Muscle layer of duodenum (tissue), 2 donors: ENCODE data around the gene SPATA20.

ENCODE experiments used
- H3K27ac ChIP-seq: one replicate; pipeline ENCODE4 v1.7.0; 2013; ENCODE audit warnings: mild to moderate bottlenecking, low read length
- H3K27me3 ChIP-seq: one replicate; pipeline ENCODE4 v1.7.0; 2013; ENCODE audit warnings: low read depth, mild to moderate bottlenecking, control low read depth, low read length
- H3K36me3 ChIP-seq, 2 donors: one replicate each; pipeline ENCODE4 v1.7.0; 2013; ENCODE audit warnings: low read length in 2 of 2, control low read depth in 1 of 2, mild to moderate bottlenecking in 1 of 2; ENCODE audit not compliant: insufficient read depth in 2 of 2, control insufficient read depth in 1 of 2
- H3K4me1 ChIP-seq, 2 donors: one replicate each; pipeline ENCODE4 v1.7.0; 2013; ENCODE audit warnings: low read length in 2 of 2, mild to moderate bottlenecking in 2 of 2, control low read depth in 1 of 2, moderate library complexity in 1 of 2; ENCODE audit not compliant: insufficient read depth in 2 of 2, control insufficient read depth in 1 of 2
- H3K4me3 ChIP-seq, 2 donors: one replicate each; pipeline ENCODE4 v1.7.0; 2013; ENCODE audit warnings: low read length in 2 of 2, low read depth in 1 of 2, mild to moderate bottlenecking in 1 of 2
- H3K9me3 ChIP-seq, 2 donors: one replicate each; pipeline ENCODE4 v1.7.0; 2013; ENCODE audit warnings: low read length in 2 of 2, control low read depth in 1 of 2, mild to moderate bottlenecking in 1 of 2; ENCODE audit not compliant: control insufficient read depth in 1 of 2
- donor health status: healthy.

SPATA20 gene

GRCh38 chr17:50594892-50595291 lies 47.9 kb downstream of the SPATA20 start:
- H3K27ac ChIP-seq = no peak overlapping the region
- H3K4me3 ChIP-seq = no peak overlapping the region
- H3K27me3 ChIP-seq = no peaks in the 10 kb centered on the region
- H3K36me3 ChIP-seq = no peaks in the 10 kb centered on the region
- peaks cover 0 to 9% of the 10 kb centered on the region in 2 donors for H3K4me1 ChIP-seq
- H3K9me3 ChIP-seq = no peaks in the 10 kb centered on the region

DNA sequence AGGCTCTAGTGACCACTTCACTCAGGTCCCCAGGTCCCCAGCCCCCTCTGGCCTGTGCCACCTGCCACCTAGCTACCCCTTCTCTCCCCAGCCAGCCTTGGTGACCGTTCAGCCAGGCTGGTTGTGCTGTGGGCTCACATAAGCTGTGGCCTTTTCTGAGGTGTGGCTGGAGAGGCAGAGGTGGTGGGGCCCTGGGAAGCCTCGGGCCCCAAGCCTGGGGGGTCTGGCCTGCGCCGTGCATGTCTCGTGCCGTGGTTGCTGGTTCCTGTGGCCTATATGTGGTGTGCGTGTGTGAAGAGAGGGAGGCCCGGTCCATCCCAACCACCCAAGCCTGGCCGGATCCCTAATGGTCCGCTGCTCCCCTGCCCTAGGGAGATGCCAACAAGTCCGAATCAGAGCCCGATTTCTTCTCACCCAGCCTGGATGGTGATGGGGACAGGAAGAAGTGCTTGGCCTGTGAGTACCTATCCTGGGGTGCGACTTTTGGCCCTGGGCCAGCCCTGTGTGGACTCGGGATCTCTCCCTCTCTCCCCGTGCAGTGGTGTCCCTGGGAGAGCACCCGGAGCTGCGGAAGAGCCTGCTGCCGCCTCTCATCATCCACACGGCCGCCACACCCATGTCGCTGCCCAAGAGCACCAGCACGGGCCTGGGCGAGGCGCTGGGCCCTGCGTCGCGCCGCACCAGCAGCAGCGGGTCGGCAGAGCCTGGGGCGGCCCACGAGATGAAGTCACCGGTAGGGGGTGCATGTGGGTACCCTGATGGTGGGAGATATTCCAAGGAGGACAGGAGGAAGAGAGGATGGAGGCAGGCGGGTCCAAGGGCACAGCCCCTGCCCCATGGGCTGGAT lies 49.4 kb downstream of the SPATA20 start:
- Histone ChIP-seq H3K27me3 (no peaks in the 10 kb centered on the region), H3K9me3 (no peaks in the 10 kb centered on the region), H3K4me1 (no peaks in the 10 kb centered on the region), H3K4me3 (no peak overlapping the region), H3K36me3 (no peaks in the 10 kb centered on the region), H3K27ac (no peak overlapping the region)

GRCh38 chr17:50598487-50598886 lies 51.5 kb downstream of the SPATA20 start:
- Histone ChIP-seq H3K27me3 (no peaks in the 10 kb centered on the region), H3K4me3 (no peak overlapping the region), H3K27ac (no peak overlapping the region), H3K4me1 (no peaks in the 10 kb centered on the region), H3K9me3 (no peaks in the 10 kb centered on the region), H3K36me3 (no peaks in the 10 kb centered on the region)

GRCh38 chr17:50599606-50600005 lies 52.6 kb downstream of the SPATA20 start:
- no peak overlapping the region for H3K27ac ChIP-seq
- H3K4me1 ChIP-seq = peaks cover 0 to 8% of the 10 kb centered on the region in 2 donors
- H3K36me3 ChIP-seq = no peaks in the 10 kb centered on the region
- H3K27me3 ChIP-seq = no peaks in the 10 kb centered on the region
- H3K4me3 ChIP-seq = no peak overlapping the region
- H3K9me3 ChIP-seq = no peaks in the 10 kb centered on the region

DNA sequence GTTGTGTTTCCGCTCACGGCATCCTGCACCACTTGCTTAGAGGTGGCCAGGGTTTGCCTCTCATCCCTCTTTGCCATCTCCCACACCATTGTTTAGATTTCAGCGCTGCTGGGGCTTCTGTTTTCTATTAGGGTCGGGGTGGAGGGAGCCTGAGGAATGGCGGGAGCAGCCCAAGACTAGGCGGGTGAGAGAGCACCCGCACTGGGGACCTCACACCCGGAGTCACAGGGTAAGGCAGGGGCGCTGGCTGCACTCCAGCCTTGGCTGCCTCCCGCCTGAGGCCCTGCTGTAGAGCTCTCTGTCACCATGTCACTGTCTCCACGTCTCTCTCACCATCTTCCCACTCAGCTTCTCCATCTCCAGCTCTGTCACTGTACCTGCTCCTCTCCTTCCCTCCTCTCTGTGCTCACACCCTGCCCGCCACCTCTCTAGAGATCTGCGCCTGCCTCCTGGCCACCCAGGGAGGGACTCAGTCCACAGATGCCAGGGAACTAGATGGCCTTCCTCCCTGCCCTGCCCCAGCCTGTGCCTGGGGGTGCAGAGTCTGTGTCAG lies 54.9 kb downstream of the SPATA20 start:
- Histone ChIP-seq H3K27ac (no peak overlapping the region), H3K4me3 (no peak overlapping the region), H3K36me3 (no peaks in the 10 kb centered on the region), H3K27me3 (no peaks in the 10 kb centered on the region), H3K9me3 (no peaks in the 10 kb centered on the region), H3K4me1 (peaks cover 4 to 12% of the 10 kb centered on the region in 2 donors)

- H3K4me1 ChIP-seq = peaks cover 4 to 12% of the 10 kb centered on the region in 2 donors
- no peak overlapping the region for H3K27ac ChIP-seq
- no peaks in the 10 kb centered on the region for H3K9me3 ChIP-seq
- no peaks in the 10 kb centered on the region for H3K27me3 ChIP-seq
- H3K4me3 ChIP-seq = no peak overlapping the region
- H3K36me3 ChIP-seq = no peaks in the 10 kb centered on the region
Measured at GRCh38 chr17:50602836-50603235, 55.9 kb downstream of the SPATA20 start.

DNA sequence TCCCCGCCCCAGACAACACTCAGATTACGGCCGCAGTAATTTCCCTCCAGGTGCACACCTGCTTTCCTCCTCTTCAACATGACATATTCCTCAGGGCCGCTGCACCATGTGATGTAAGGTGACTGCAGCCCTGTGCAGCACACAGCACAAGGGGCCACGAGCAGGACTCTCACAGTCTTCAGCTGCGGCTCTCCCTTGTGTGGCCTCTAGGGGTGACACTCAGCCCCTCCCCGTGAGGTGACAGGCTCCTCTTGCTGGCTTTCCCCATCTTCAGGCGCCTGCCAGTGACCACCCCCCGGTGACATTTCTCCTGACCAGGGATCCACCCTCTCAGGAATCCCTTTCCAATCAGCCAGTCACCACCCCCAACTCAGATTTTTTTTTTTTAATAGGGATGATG lies 56.4 kb downstream of the SPATA20 start:
- no peaks in the 10 kb centered on the region for H3K27me3 ChIP-seq
- no peaks in the 10 kb centered on the region for H3K9me3 ChIP-seq
- H3K36me3 ChIP-seq = no peaks in the 10 kb centered on the region
- peaks cover 4 to 12% of the 10 kb centered on the region in 2 donors for H3K4me1 ChIP-seq
- H3K27ac ChIP-seq = no peak overlapping the region
- H3K4me3 ChIP-seq = no peak overlapping the region

- no peaks in the 10 kb centered on the region for H3K27me3 ChIP-seq
Measured at GRCh38 chr17:50604513-50604912, 57.5 kb downstream of the SPATA20 start.

DNA sequence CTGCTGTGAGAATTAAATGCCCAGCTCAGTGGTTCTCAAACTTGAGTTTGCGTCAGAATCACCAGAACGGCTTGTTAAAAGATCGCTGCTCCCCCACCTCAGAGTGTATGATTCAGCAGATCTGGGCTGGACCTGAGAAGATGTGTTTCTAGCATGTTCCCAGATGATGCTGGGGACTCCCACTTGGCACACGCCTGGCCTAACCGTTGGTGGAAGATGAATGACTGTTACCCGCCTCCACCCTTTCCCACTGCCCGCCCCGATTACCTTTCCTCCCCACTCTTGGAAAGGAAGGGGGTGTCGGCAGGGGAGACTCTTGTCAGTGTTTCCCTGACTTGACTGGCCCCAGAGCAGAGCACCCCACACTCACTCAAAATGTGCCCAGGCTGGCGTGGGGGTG lies 58.5 kb downstream of the SPATA20 start:
- Histone ChIP-seq H3K4me3 (no peak overlapping the region), H3K27me3 (no peaks in the 10 kb centered on the region), H3K9me3 (no peaks in the 10 kb centered on the region), H3K4me1 (peaks cover 4 to 12% of the 10 kb centered on the region in 2 donors), H3K27ac (no peak overlapping the region), H3K36me3 (no peaks in the 10 kb centered on the region)

More at GRCh38 chr17:50604513-50604912, 57.5 kb downstream of the SPATA20 start:
- Histone ChIP-seq H3K4me3 (no peak overlapping the region), H3K4me1 (peaks cover 4 to 12% of the 10 kb centered on the region in 2 donors), H3K27ac (no peak overlapping the region), H3K36me3 (no peaks in the 10 kb centered on the region), H3K9me3 (no peaks in the 10 kb centered on the region)
